ENCODE measurements around the gene CIROP. TPM values are rescaled to one million over a fixed set of nuclear protein-coding genes. Genes with fewer than 3 reads are reported as not detected.

CIROP gene
- total RNA-seq, 1 experiment from 2014 or later, result not detected

- intact Hi-C loops (cut with micrococcal nuclease; ENCODE audit: unreplicated experiment), result loop anchor here (2.0 kb wide), 1 partner anchor 15 kb away; no protein-coding TSS in a partner anchor
- BruUV-seq (replicated peaks), result no TSS peak
- Histone ChIP-seq H3K79me2 (ENCODE audit: low read depth) (peaks cover 79% of the 10 kb centered on the region), H2AFZ (peak overlapping the region; percentile 73), H4K20me1 (ENCODE audit: insufficient read depth) (peaks cover 12% of the 10 kb centered on the region), H3F3A (ENCODE audit: insufficient read depth, low read depth) (peaks cover 8% of the 10 kb centered on the region), H3K27ac (peak overlapping the region; percentile 89), H3K4me1 (replicated peaks; ENCODE audit: insufficient read depth) (peaks cover 25% of the 10 kb centered on the region), H3K9me2 (ENCODE audit: insufficient read depth) (no peaks in the 10 kb centered on the region), H3K9me3 (ENCODE audit: insufficient read depth, low read depth) (no peaks in the 10 kb centered on the region), H3K36me3 (ENCODE audit: low read depth) (peaks cover 50% of the 10 kb centered on the region; the same call in 1 of the 2 replicates), H3K27me3 (ENCODE audit: insufficient read depth, low read depth) (no peaks in the 10 kb centered on the region), H3K4me3 (peak overlapping the region; percentile 98), H3K4me2 (peak overlapping the region; percentile 98)
- TF ChIP-seq CTCF (conservative IDR thresholded peaks at IDR 0.05) (no peak), EZH2 (IDR thresholded peaks at IDR 0.05; ENCODE audit: low read depth) (no peak)
- CTCF ChIA-PET, result interaction anchor here (0.8 to 2.0 kb wide), 4 partner anchors 12 to 26 kb away, joined by 3 to 7 read pairs (median 5); no protein-coding TSS in a partner anchor
- DNase-seq, result no peak
- POLR2A ChIA-PET (ENCODE audit: unreplicated experiment), result interaction anchor here (0.6 to 1.2 kb wide), 7 partner anchors 12 to 233 kb away, joined by 3 to 13 read pairs (median 7); no protein-coding TSS in a partner anchor
Measured at GRCh38 chr14:23093991-23094665, 10.7 kb downstream of the CIROP start.

DNA sequence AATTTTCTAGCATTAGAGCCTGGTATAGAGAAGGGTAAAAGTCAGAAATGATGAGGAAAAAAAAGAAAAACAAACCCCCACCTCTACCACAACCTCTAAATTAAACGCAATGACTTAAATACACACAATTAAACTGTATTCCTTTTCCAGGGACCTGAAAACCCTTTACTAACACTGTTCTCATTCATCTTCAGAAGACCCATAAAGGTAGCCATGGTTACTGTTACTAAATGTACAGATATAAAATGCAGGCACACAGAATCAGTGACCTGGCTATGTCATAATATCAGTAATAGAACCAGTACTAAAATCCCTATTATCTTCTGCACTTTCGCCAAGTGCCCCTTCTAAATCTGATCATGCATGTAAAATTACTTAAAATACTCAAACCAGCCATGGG lies 11.3 kb downstream of the CIROP start:
- intact Hi-C loops (cut with micrococcal nuclease; ENCODE audit: unreplicated experiment), result no loop called here
- Histone ChIP-seq H3K27ac (no peak overlapping the region), H3F3A (ENCODE audit: insufficient read depth, low read depth) (peaks cover 8% of the 10 kb centered on the region), H2AFZ (no peak overlapping the region), H3K9me3 (ENCODE audit: insufficient read depth, low read depth) (no peaks in the 10 kb centered on the region), H3K4me3 (peak overlapping the region; percentile 98), H3K79me2 (ENCODE audit: low read depth) (peaks cover 74% of the 10 kb centered on the region), H3K4me2 (peak overlapping the region; percentile 98), H4K20me1 (ENCODE audit: insufficient read depth) (peaks cover 12% of the 10 kb centered on the region), H3K36me3 (ENCODE audit: low read depth) (peaks cover 47% of the 10 kb centered on the region; the same call in 1 of the 2 replicates), H3K9me2 (ENCODE audit: insufficient read depth) (no peaks in the 10 kb centered on the region), H3K27me3 (ENCODE audit: insufficient read depth, low read depth) (no peaks in the 10 kb centered on the region), H3K4me1 (replicated peaks; ENCODE audit: insufficient read depth) (peaks cover 25% of the 10 kb centered on the region)
- TF ChIP-seq CTCF (conservative IDR thresholded peaks at IDR 0.05), result no peak
- TF ChIP-seq EZH2 (IDR thresholded peaks at IDR 0.05; ENCODE audit: low read depth), result no peak
- DNase-seq, result no peak
- ChIA-PET POLR2A (ENCODE audit: unreplicated experiment) (no interaction called here), CTCF (no interaction called here)
- BruUV-seq (replicated peaks), result no TSS peak

DNA sequence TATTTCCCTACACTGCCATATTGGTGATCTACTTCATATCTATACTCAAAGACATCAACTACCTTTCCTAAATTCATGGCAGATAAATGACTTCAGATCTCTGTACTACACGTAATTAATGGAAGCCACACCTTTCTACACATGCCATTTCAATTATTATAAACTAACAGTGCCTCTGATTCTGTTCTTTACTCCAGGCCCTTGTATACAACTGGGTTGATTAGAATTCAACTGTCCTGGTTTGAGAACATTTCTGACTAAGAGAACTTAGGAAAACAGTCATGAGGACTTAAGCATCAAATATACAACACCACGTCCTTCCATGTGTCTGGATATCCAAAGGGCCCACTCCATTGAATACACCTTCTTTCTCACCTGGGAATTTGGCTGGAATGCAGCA lies 11.7 kb downstream of the CIROP start:
- Histone ChIP-seq H3K9me2 (ENCODE audit: insufficient read depth) (no peaks in the 10 kb centered on the region), H3F3A (ENCODE audit: insufficient read depth, low read depth) (peaks cover 8% of the 10 kb centered on the region), H3K79me2 (ENCODE audit: low read depth) (peaks cover 72% of the 10 kb centered on the region), H3K36me3 (ENCODE audit: low read depth) (peaks cover 42% of the 10 kb centered on the region; the same call in 1 of the 2 replicates), H3K9me3 (ENCODE audit: insufficient read depth, low read depth) (no peaks in the 10 kb centered on the region), H4K20me1 (ENCODE audit: insufficient read depth) (peaks cover 12% of the 10 kb centered on the region), H3K4me2 (peak overlapping the region; percentile 98), H2AFZ (no peak overlapping the region), H3K4me1 (replicated peaks; ENCODE audit: insufficient read depth) (peaks cover 25% of the 10 kb centered on the region), H3K4me3 (peak overlapping the region; percentile 98; the same call in 1 of the 2 replicates), H3K27me3 (ENCODE audit: insufficient read depth, low read depth) (no peaks in the 10 kb centered on the region), H3K27ac (no peak overlapping the region)
- intact Hi-C loops (cut with micrococcal nuclease; ENCODE audit: unreplicated experiment), result no loop called here
- TF ChIP-seq EZH2 (IDR thresholded peaks at IDR 0.05; ENCODE audit: low read depth), result no peak
- no peak for TF ChIP-seq CTCF (conservative IDR thresholded peaks at IDR 0.05)
- CTCF ChIA-PET, result no interaction called here
- BruUV-seq (replicated peaks), result no TSS peak
- DNase-seq, result no peak
- POLR2A ChIA-PET (ENCODE audit: unreplicated experiment), result no interaction called here
